ENCODE data around the gene SRRM3. TPM values are rescaled to one million over a fixed set of nuclear protein-coding genes. Genes with fewer than 3 reads are reported as not detected.

The SRRM3 gene
- total and polyA plus RNA-seq, 10 donors, result 0.23 to 1.6 (median 0.93) TPM; not detected in 1

DNA sequence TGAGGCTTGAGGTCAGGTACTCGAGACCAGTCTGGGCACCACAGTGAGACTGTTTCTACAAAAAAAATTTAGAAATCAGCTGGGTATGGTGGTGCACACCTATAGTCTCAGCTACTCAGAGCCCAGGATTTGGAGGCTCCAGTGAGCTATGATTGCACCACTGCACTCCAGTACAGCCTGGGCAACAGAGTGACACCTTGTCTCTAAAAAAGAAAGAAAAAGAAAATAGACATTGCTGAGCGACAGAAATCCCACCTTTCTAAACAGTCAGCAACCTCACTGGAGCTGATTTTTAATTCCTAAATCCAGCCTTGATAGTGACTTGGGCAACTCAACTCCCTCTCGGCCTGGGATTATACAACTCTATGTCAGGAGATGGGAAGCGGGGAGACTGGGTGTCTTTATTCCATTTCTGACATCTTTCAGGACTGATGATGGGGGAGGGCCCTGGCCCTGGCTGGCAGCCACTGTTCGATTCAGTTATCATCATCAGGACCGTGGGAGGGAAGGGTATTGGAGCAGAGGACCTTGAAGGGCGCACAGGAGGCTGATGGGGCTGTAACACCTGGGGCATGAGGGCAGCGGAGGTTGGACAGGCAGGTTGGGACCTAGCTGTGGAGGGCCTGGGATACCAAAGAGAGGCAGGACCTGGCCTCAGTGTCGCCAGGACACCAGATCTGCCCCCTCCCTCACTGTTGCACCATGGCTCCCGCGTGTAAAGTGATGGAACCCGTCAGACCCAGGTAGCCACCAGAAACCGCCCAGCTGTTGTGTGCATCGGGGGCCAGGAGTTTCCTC is 115.5 kb downstream of the SRRM3 start:
- intact Hi-C loops (cut with DNase I; ENCODE audit: low total_unique reads), result loop anchor here (5.0 kb wide), 1 partner anchor 40 kb away; the partner anchor contains the start of gene YWHAG
- DNase-seq, result peak; percentile 84

DNA sequence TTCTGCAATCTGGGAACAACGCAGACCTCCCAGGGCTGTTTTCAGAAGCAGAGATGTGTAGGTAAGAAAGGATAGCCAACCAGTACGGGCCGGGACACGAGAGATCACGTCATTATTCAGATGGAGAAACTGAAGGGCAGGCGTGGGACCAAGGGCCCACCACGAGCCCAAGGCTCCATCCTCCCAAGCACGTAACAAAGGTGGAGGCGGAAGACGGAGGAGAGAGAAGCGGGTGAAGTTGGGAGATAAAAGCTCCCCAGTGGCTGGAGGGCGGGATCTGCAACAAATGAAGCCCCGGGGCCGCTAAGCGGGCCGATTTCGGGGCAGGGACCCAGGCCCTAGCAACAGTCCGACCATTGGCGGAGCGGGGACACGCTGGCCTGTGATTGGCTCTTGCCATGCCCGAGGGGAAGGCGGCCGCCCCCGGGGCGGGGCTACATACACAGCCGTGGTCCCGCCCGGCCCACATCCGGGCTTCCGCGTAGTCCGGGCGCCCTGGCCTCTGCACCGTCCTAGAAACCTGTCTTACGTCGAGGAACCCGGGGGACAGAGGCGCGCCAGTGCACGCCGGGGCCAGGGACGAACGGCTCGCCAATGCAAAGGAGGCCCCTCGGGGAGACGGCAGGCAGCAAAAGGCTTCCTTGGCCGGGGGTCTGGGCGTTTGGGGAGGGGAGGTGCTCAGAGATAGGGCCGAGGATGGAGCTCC is 116.2 kb downstream of the SRRM3 start:
- H3K27me3 ChIP-seq (replicated peaks in 1 of 7), result no peaks in the 10 kb centered on the region
- H3K9me3 ChIP-seq, result no peaks in the 10 kb centered on the region
- TF ChIP-seq, protein P1, sequence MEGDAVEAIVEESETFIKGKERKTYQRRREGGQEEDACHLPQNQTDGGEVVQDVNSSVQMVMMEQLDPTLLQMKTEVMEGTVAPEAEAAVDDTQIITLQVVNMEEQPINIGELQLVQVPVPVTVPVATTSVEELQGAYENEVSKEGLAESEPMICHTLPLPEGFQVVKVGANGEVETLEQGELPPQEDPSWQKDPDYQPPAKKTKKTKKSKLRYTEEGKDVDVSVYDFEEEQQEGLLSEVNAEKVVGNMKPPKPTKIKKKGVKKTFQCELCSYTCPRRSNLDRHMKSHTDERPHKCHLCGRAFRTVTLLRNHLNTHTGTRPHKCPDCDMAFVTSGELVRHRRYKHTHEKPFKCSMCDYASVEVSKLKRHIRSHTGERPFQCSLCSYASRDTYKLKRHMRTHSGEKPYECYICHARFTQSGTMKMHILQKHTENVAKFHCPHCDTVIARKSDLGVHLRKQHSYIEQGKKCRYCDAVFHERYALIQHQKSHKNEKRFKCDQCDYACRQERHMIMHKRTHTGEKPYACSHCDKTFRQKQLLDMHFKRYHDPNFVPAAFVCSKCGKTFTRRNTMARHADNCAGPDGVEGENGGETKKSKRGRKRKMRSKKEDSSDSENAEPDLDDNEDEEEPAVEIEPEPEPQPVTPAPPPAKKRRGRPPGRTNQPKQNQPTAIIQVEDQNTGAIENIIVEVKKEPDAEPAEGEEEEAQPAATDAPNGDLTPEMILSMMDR (IDR thresholded peaks at IDR 0.05 in 8 of 11, conservative IDR thresholded peaks at IDR 0.05 in 3 of 11), result peak in 1 of 11 experiments; percentile 46
- peak in 2 of 3 donors; percentile 62 to 85 for TF ChIP-seq POLR2A (IDR thresholded peaks at IDR 0.05)
- peak; percentile 93 to 98 (median 96) for TF ChIP-seq POLR2AphosphoS5 (IDR thresholded peaks at IDR 0.05)
- H3K27ac ChIP-seq, result peak overlapping the region; percentile 85 to 98 (median 96)
- intact Hi-C loops (cut with DNase I; ENCODE audit: low total_unique reads), result loop anchor here (5.0 kb wide), 1 partner anchor 39 kb away; the partner anchor contains the start of gene YWHAG
- H3K4me3 ChIP-seq, result peak overlapping the region; percentile 69 to 89 (median 79)
- WGBS, 5 donors, result 1 to 2% (median 1%) methylated on average over 29 to 50 of the region's 50 CpGs
- H3K36me3 ChIP-seq, result peaks cover 0 to 12% (median 0%) of the 10 kb centered on the region in 6 donors
- peaks cover 6 to 48% (median 23%) of the 10 kb centered on the region in 6 donors for H3K4me1 ChIP-seq
- peak; percentile 99 for DNase-seq

More for the DNA sequence above, 115.5 kb downstream of the SRRM3 start:
- 52 to 60% (median 56%) methylated on average over 13 to 14 of the region's 14 CpGs for WGBS, 5 donors
- H3K4me3 ChIP-seq, result peak overlapping the region; percentile 69 to 89 (median 79)
- no peaks in the 10 kb centered on the region for H3K27me3 ChIP-seq (replicated peaks in 1 of 7)
- H3K27ac ChIP-seq, result peak overlapping the region; percentile 85 to 98 (median 96)
- H3K9me3 ChIP-seq, result no peaks in the 10 kb centered on the region
- peaks cover 6 to 48% (median 23%) of the 10 kb centered on the region in 6 donors for H3K4me1 ChIP-seq
- peaks cover 0 to 5% (median 0%) of the 10 kb centered on the region in 6 donors for H3K36me3 ChIP-seq
- TF ChIP-seq, protein P1 (IDR thresholded peaks at IDR 0.05 in 8 of 11, conservative IDR thresholded peaks at IDR 0.05 in 3 of 11), result no peak
- no peak for TF ChIP-seq POLR2AphosphoS5 (IDR thresholded peaks at IDR 0.05)
- no peak for TF ChIP-seq POLR2A (IDR thresholded peaks at IDR 0.05)

DNA sequence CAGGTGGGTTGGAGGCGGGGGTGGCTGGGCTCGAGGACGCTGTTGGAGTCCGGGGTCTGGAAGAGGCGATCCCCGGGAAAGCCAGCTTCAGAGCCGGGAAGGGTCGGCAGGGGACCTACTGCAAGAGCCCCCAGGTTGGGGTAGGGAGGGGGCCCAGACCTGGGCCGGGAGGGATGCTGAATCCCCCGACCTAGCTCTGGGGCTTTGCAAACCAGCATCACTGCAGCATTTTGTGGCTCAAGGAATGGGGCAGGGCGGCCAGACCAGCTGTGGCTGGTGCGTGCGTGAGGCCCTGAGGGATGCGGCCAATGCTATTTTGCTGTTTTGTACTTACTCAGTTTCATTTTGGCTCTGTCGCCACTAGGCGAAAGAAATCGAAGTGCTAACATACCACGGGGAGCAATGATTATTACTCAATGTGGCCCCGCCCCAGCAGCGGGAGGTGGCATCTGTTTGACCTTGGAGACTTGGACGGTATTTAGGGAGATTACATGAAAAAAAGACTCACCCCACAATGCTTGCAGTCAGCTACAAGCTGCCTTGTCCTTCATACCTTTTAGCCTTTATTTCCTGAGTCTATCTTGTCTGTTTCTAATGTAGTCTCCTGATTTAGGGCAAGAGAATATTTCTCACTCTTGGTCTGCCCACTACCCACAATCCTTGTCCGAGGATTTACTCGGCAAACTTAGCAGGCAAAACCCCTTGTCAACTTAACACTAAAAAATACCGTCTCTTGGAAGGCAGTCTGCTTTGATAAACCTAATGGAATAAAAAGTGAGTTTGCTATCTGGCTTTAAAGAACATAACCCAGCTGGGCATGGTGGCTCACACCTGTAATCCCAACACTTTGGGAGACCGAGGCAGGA is 117.0 kb downstream of the SRRM3 start:
- peak overlapping the region; percentile 69 to 89 (median 79) for H3K4me3 ChIP-seq
- H3K27ac ChIP-seq, result peak overlapping the region; percentile 85 to 98 (median 96)
- no peak for DNase-seq
- intact Hi-C loops (cut with DNase I; ENCODE audit: low total_unique reads), result loop anchor here (5.0 kb wide), 1 partner anchor 39 kb away; the partner anchor contains the start of gene YWHAG
- TF ChIP-seq POLR2A (IDR thresholded peaks at IDR 0.05) (peak in 1 of 3 donors; percentile 64), POLR2AphosphoS5 (IDR thresholded peaks at IDR 0.05) (peak in 1 of 3 donors; percentile 64)
- TF ChIP-seq, protein P1 (IDR thresholded peaks at IDR 0.05 in 8 of 11, conservative IDR thresholded peaks at IDR 0.05 in 3 of 11), result peak in 9 of 11 experiments; percentile 22 to 69 (median 44)
- peaks cover 6 to 47% (median 23%) of the 10 kb centered on the region in 6 donors for H3K4me1 ChIP-seq
- no peaks in the 10 kb centered on the region for H3K9me3 ChIP-seq
- WGBS, 5 donors, result 4 to 9% (median 6%) methylated on average over 23 to 25 of the region's 25 CpGs
- no peaks in the 10 kb centered on the region for H3K27me3 ChIP-seq (replicated peaks in 1 of 7)
- peaks cover 0 to 16% (median 0%) of the 10 kb centered on the region in 6 donors for H3K36me3 ChIP-seq
